ENCODE results near the gene ANKMY1. TPM values are rescaled to one million over a fixed set of nuclear protein-coding genes. Genes with fewer than 3 reads are reported as not detected.
A peak's percentile ranks its signal among the peaks of the same experiment; 100 is the strongest.

ANKMY1 gene
- total and polyA plus RNA-seq, 11 donors = 2.4 to 11.7 (median 5.5) TPM

GRCh38 chr2:240520974-240521350, 36.8 kb downstream of the ANKMY1 start:
- Histone ChIP-seq H3K4me1 (peaks cover 0 to 9% (median 0%) of the 10 kb centered on the region in 12 donors), H3K9me3 (peaks cover 0 to 17% (median 0%) of the 10 kb centered on the region in 12 donors), H3K4me3 (no peak overlapping the region), H3K36me3 (peaks cover 0 to 40% (median 14%) of the 10 kb centered on the region in 9 donors), H3K27me3 (peaks cover 0 to 7% (median 0%) of the 10 kb centered on the region in 9 donors), H3K27ac (no peak overlapping the region)
- intact Hi-C loops (cut with DNase I) = no loop called here
- 91 to 97% (median 94%) methylated on average over 10 to 12 of the region's 12 CpGs for WGBS, 4 donors
- DNase-seq = no peak
- peak in 1 of 4 donors; percentile 19 for ATAC-seq
- TF ChIP-seq POLR2A (IDR thresholded peaks at IDR 0.05) = no peak
- no peak for TF ChIP-seq CTCF (IDR thresholded peaks at IDR 0.05)

- DNase-seq (no peak), ATAC-seq (peak in 2 of 4 donors; percentile 31 to 35)
- 22 to 28% (median 27%) methylated on average over 33 to 52 of the region's 52 CpGs for WGBS, 4 donors
- H3K9me3 ChIP-seq = peaks cover 0 to 11% (median 0%) of the 10 kb centered on the region in 12 donors
- TF ChIP-seq CTCF (IDR thresholded peaks at IDR 0.05) (no peak), POLR2A (IDR thresholded peaks at IDR 0.05) (no peak)
- intact Hi-C loops (cut with DNase I) = no loop called here
- H3K27ac ChIP-seq = no peak overlapping the region
- H3K4me1 ChIP-seq = peaks cover 0 to 9% (median 0%) of the 10 kb centered on the region in 12 donors
- peaks cover 0 to 7% (median 0%) of the 10 kb centered on the region in 9 donors for H3K27me3 ChIP-seq
- peak overlapping the region in 2 of 12 donors; percentile 32 to 37 for H3K4me3 ChIP-seq
- peaks cover 0 to 34% (median 14%) of the 10 kb centered on the region in 9 donors for H3K36me3 ChIP-seq
Measured at GRCh38 chr2:240520130-240520973, 37.4 kb downstream of the ANKMY1 start.

GRCh38 chr2:240519396-240520129, 38.2 kb downstream of the ANKMY1 start:
- Histone ChIP-seq H3K4me1 (peaks cover 0 to 9% (median 0%) of the 10 kb centered on the region in 12 donors), H3K36me3 (peaks cover 0 to 26% (median 11%) of the 10 kb centered on the region in 9 donors), H3K27ac (no peak overlapping the region), H3K4me3 (peak overlapping the region in 4 of 12 donors; percentile 2 to 37 (median 20)), H3K27me3 (peaks cover 0 to 7% (median 0%) of the 10 kb centered on the region in 9 donors), H3K9me3 (peaks cover 0 to 3% (median 0%) of the 10 kb centered on the region in 12 donors)
- TF ChIP-seq POLR2A (IDR thresholded peaks at IDR 0.05) = no peak
- TF ChIP-seq CTCF (IDR thresholded peaks at IDR 0.05) = no peak
- 43 to 53% (median 47%) methylated on average over 22 to 25 of the region's 25 CpGs for WGBS, 4 donors
- intact Hi-C loops (cut with DNase I) = loop anchor here in 6 of 10 donors (10.0 kb wide), 2 partner anchors 185 to 315 kb away; no protein-coding TSS in a partner anchor
- ATAC-seq (peak in 2 of 4 donors; percentile 22 to 24), DNase-seq (no peak)
